ENCODE results near the gene DPP4.
"Not testable (repeated sequence)": the region's sequence is repeated elsewhere in the genome, so short reads cannot be mapped to it uniquely, and the experiment has no call there.

Gene DPP4

GRCh38 chr2:161979490-161979889 lies 94.5 kb downstream of the DPP4 start:
- POLR2A ChIA-PET = no interaction called here
- DNase-seq (ENCODE audit: low read depth, low spot score) = no peak
- TF ChIP-seq CTCF (IDR thresholded peaks at IDR 0.05; ENCODE audit: insufficient read depth, low read length, missing control alignments) = no peak
- CTCF ChIA-PET = interaction anchor here (1.3 kb wide), 1 partner anchor 14 kb away, joined by 3 read pairs; no protein-coding TSS in a partner anchor
- H3K4me3 ChIP-seq (ENCODE audit: low read depth, low read length) = no peak overlapping the region

- DNase-seq (ENCODE audit: low read depth, low spot score) = not testable (repeated sequence)
Observed at GRCh38 chr2:161977926-161978325, 96.1 kb downstream of the DPP4 start.

DNA sequence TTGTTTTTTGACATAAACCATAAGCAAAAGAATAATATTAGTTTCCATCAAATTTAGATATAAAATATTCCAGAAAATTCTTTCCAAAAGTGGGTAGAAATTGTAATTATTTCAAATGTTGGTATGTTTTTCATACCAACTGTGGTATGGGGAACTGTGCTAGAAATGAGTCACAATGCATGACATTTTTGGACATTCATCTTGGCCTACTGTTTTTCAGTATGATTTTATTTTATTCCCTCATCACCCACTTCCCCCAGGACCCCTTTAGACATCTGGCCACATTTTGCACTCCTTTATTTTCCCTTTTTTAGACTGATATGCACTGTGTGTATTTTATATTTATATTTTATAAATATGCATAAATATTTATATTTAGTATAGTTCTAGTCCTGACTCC lies 97.1 kb downstream of the DPP4 start:
- DNase-seq (ENCODE audit: low read depth, low spot score) = no peak
- ChIA-PET POLR2A (no interaction called here), CTCF (no interaction called here)
- H3K4me3 ChIP-seq (ENCODE audit: low read depth, low read length) = no peak overlapping the region
- TF ChIP-seq CTCF (IDR thresholded peaks at IDR 0.05; ENCODE audit: insufficient read depth, low read length, missing control alignments) = no peak

More at GRCh38 chr2:161977926-161978325, 96.1 kb downstream of the DPP4 start:
- POLR2A ChIA-PET; H3K4me3 ChIP-seq (ENCODE audit: low read depth, low read length); CTCF ChIA-PET: not testable (repeated sequence)

DNA sequence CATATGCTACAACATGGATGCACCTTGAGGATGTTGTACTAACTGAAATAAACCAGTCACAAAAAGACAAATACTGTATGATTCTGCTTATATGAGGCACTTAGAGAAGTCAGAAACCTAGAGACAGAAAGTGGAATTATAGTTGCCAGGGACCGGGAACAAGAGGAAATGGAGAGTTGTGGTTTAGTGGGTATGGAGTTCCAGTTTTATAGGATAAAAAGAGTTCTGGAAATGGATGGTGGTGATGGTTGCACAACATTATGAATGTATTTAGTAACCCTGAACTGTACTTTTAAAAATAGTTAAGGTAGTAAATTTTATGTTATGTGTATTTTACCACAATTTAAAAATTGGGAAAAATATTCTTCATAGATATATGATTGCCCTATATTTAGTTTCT lies 97.7 kb downstream of the DPP4 start:
- POLR2A ChIA-PET = no interaction called here

GRCh38 chr2:161975813-161976160 lies 98.2 kb downstream of the DPP4 start:
- no peak for DNase-seq (ENCODE audit: low read depth, low spot score)
- CTCF ChIA-PET = no interaction called here
- no peak for TF ChIP-seq CTCF (IDR thresholded peaks at IDR 0.05; ENCODE audit: insufficient read depth, low read length, missing control alignments)
- H3K4me3 ChIP-seq (ENCODE audit: low read depth, low read length) = no peak overlapping the region
- POLR2A ChIA-PET = no interaction called here

More for the DNA sequence above, 97.7 kb downstream of the DPP4 start:
- H3K4me3 ChIP-seq (ENCODE audit: low read depth, low read length) = no peak overlapping the region
- CTCF ChIA-PET = no interaction called here
- no peak for DNase-seq (ENCODE audit: low read depth, low spot score)
- TF ChIP-seq CTCF (IDR thresholded peaks at IDR 0.05; ENCODE audit: insufficient read depth, low read length, missing control alignments) = no peak

GRCh38 chr2:161975062-161975812 lies 98.8 kb downstream of the DPP4 start:
- no peak for TF ChIP-seq CTCF (IDR thresholded peaks at IDR 0.05; ENCODE audit: insufficient read depth, low read length, missing control alignments)
- POLR2A ChIA-PET = no interaction called here
- CTCF ChIA-PET = no interaction called here
- H3K4me3 ChIP-seq (ENCODE audit: low read depth, low read length) = no peak overlapping the region
- no peak for DNase-seq (ENCODE audit: low read depth, low spot score)

DNA sequence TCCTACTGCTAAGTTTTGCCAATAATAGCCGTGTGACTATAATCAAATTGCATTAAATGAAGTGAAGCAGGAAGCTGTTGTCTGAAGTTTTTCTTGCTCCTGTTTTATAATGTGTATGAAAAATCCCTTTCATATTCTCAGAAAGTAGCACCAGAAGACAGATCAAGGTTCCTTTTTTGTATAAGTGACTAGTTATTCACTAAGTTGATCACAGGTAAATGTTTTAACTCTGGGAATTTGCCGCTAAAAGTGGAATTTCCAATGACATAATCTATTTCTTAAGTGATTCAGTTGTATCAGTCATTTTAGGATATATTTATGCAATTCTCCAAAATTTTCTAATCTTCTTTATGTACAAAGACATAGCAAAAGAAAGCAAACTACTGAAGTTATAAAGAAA lies 99.6 kb downstream of the DPP4 start:
- no peak for TF ChIP-seq CTCF (IDR thresholded peaks at IDR 0.05; ENCODE audit: insufficient read depth, low read length, missing control alignments)
- POLR2A ChIA-PET = no interaction called here
- no peak for DNase-seq (ENCODE audit: low read depth, low spot score)
- CTCF ChIA-PET = no interaction called here
- H3K4me3 ChIP-seq (ENCODE audit: low read depth, low read length) = no peak overlapping the region
